C4-2B (cell line): ENCODE data around the gene LRP3.

ENCODE experiments used
- CTCF ChIP-seq: fragments of 450-650 bp; conservative IDR thresholded peaks from 2 replicates; pipeline ENCODE4 v1.5.1; 2017; ENCODE audit warnings: mild to moderate bottlenecking
- ZFX ChIP-seq: fragments of 450-650 bp; IDR thresholded peaks from 2 replicates; pipeline ENCODE4 v1.6.1; 2017

DNA sequence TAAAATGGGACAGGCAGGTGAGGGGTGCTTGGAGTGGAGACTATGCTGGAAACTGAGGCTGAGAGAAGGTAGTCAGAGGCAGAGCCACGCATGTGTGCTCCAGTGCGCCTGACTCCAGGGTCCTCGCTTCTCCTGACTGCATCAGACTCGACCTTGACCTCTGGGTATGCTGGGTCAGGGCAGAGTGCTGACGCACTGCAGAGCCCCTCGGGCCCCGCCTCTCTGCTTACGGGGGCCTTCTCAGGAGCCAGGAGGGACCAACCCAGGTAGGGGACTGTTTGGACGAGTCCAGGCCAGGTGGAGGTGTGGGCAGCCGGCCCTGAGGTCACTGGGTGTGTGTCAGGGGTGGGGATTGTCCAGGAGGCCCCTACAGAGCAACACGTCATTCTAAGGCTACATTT, 54.4 kb downstream of the LRP3 start:
- no peak for TF ChIP-seq CTCF
- no peak for TF ChIP-seq ZFX
